ENCODE data around the gene MYRF.

MYRF gene

DNA sequence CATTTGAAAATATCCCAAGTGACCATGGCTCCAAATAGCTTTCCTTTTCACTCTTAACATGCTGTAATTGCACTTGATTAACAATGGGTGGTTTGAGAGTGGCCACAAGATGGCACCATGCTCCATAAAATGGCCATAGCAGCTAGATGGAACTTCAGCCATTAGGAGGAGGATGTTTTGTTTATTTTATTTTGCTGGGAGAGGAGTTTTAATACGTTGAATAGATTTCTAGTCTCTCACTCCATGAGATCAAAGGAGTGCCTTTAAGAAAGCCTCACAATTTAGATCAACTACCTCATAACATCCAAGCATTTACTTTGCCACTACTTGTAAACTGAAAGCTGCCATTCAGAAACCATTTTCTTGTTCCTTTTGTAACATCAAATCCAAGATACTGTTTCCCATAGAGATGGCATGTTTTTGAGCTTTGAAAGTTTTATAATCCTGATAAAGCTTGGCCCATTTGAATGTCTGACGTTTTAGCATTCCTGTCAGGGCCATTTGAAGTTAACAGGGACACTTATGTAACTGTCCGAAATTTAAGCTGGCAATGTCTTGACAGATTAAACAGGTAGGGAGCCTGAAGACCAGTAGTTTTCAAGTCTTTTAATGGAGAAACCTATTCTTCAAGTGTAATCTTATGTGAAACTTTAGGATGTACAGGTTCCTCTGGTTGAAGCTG, 45.0 kb downstream of the MYRF start:
- H3K27ac ChIP-seq (replicated peaks), result no peak overlapping the region
- 0 out of 2 replicates have a peak, but pooled peaks have one; percentile 28 for TF ChIP-seq POLR2AphosphoS5 (IDR thresholded peaks at IDR 0.05; ENCODE audit: low read depth)
- no peak for TF ChIP-seq SPI1 (IDR thresholded peaks at IDR 0.05; ENCODE audit: borderline replicate concordance, low read depth)
- TF ChIP-seq, protein P1, sequence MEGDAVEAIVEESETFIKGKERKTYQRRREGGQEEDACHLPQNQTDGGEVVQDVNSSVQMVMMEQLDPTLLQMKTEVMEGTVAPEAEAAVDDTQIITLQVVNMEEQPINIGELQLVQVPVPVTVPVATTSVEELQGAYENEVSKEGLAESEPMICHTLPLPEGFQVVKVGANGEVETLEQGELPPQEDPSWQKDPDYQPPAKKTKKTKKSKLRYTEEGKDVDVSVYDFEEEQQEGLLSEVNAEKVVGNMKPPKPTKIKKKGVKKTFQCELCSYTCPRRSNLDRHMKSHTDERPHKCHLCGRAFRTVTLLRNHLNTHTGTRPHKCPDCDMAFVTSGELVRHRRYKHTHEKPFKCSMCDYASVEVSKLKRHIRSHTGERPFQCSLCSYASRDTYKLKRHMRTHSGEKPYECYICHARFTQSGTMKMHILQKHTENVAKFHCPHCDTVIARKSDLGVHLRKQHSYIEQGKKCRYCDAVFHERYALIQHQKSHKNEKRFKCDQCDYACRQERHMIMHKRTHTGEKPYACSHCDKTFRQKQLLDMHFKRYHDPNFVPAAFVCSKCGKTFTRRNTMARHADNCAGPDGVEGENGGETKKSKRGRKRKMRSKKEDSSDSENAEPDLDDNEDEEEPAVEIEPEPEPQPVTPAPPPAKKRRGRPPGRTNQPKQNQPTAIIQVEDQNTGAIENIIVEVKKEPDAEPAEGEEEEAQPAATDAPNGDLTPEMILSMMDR (IDR thresholded peaks at IDR 0.05; ENCODE audit: insufficient read depth, low read length), result peak; percentile 50
- H3K27me3 ChIP-seq (ENCODE audit: insufficient read depth, poor library complexity, severe bottlenecking), result no peaks in the 10 kb centered on the region
- peak in 1 of 2 experiments; percentile 65 for DNase-seq (ENCODE audit: low read depth in 1 of 2, low spot score in 1 of 2)
- no peak overlapping the region for H3K4me3 ChIP-seq (replicated peaks; ENCODE audit: insufficient read depth, low read length)

DNA sequence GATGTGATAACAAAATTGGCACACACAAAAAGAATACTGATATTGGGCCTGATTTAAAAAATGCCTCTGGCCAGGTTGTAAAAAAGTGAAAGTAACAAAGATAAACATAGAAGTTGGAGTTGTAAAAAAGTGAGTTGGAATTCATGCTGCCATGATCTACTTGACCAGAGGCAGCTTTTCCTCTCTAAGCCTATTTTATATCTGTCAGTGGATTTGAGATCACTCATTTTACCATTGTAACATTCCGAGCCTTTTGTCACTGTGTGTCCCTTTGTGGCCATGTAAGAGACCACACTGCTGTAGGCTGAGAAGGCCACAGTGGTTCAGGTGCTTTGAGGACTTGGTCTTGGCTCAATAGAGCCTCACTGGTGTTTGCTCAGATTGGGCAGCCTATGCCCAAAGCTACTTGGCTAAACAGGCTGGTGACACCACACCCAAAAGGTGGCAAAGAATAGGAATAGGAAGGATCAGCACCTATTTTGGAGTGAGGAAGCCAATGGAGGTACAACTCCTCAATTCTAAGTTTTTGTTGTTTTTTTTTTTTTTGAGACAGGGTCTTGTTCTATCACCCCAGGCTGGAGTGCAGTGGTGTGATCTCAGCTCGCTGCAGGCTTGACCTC, 47.3 kb downstream of the MYRF start:
- Histone ChIP-seq H3K4me3 (replicated peaks; ENCODE audit: insufficient read depth, low read length) (no peak overlapping the region), H3K27ac (replicated peaks) (no peak overlapping the region), H3K27me3 (ENCODE audit: insufficient read depth, poor library complexity, severe bottlenecking) (no peaks in the 10 kb centered on the region)
- TF ChIP-seq, protein P2, sequence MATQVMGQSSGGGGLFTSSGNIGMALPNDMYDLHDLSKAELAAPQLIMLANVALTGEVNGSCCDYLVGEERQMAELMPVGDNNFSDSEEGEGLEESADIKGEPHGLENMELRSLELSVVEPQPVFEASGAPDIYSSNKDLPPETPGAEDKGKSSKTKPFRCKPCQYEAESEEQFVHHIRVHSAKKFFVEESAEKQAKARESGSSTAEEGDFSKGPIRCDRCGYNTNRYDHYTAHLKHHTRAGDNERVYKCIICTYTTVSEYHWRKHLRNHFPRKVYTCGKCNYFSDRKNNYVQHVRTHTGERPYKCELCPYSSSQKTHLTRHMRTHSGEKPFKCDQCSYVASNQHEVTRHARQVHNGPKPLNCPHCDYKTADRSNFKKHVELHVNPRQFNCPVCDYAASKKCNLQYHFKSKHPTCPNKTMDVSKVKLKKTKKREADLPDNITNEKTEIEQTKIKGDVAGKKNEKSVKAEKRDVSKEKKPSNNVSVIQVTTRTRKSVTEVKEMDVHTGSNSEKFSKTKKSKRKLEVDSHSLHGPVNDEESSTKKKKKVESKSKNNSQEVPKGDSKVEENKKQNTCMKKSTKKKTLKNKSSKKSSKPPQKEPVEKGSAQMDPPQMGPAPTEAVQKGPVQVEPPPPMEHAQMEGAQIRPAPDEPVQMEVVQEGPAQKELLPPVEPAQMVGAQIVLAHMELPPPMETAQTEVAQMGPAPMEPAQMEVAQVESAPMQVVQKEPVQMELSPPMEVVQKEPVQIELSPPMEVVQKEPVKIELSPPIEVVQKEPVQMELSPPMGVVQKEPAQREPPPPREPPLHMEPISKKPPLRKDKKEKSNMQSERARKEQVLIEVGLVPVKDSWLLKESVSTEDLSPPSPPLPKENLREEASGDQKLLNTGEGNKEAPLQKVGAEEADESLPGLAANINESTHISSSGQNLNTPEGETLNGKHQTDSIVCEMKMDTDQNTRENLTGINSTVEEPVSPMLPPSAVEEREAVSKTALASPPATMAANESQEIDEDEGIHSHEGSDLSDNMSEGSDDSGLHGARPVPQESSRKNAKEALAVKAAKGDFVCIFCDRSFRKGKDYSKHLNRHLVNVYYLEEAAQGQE (IDR thresholded peaks at IDR 0.05; ENCODE audit: insufficient replicate concordance, low read depth), result no peak
- TF ChIP-seq GABPA (IDR thresholded peaks at IDR 0.05; ENCODE audit: low read depth) (no peak), POLR2AphosphoS5 (IDR thresholded peaks at IDR 0.05; ENCODE audit: low read depth) (0 out of 2 replicates have a peak, but pooled peaks have one; percentile 10)
- no peak for DNase-seq (ENCODE audit: low read depth in 1 of 2, low spot score in 1 of 2)

DNA sequence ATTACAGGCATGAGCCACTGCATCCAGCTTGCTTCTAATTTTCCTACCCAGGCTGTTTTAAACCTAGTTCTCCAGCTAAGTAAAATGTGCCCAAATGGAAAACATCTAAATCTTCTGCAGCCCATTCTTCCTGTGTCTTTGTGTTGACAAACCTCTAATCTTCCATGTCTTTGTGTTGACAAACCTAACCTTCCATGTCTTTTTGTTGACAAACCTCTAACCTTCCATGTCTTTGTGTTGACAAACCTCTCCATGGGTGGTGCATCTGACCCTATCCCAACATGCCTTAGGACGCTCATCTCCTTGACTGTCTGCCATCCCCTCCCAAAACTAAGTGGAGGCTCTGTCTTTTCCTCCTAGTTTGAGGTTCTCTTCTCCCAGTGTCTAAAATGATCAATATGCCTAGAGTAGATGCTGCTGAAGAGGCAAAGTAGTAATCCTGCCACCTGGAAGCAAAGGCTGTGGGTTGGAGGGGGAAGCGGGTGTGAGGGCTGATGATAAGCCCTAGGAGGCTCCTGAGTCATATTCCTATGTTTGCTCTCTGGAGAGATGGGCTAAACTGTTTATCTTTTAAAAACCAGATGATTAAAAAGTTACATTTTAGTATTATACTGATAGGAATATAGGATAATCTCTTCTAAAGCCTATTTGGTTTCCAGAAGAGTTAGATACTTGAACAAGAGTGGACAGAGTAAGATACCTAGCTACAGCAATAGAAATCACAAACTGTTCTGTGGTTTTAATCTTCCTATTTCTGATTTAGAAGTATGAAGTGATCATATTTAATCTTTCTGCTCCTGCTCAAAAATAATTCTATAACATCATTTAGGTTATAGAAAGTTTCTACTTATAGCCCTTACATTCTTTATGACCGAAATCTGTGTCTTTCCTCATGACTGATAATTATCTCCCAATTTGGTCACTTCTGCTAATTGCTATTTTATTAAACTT, 48.2 kb downstream of the MYRF start:
- Histone ChIP-seq H3K4me3 (replicated peaks; ENCODE audit: insufficient read depth, low read length) (no peak overlapping the region), H3K27me3 (ENCODE audit: insufficient read depth, poor library complexity, severe bottlenecking) (no peaks in the 10 kb centered on the region), H3K27ac (replicated peaks) (no peak overlapping the region)
- no peak for DNase-seq (ENCODE audit: low read depth in 1 of 2, low spot score in 1 of 2)
- TF ChIP-seq SPI1 (IDR thresholded peaks at IDR 0.05; ENCODE audit: borderline replicate concordance, low read depth) (no peak), GABPA (IDR thresholded peaks at IDR 0.05; ENCODE audit: low read depth) (no peak), POLR2AphosphoS5 (IDR thresholded peaks at IDR 0.05; ENCODE audit: low read depth) (no peak)
- TF ChIP-seq, protein P1 (IDR thresholded peaks at IDR 0.05; ENCODE audit: insufficient read depth, low read length), result no peak
- TF ChIP-seq, protein P2 (IDR thresholded peaks at IDR 0.05; ENCODE audit: insufficient replicate concordance, low read depth), result no peak

DNA sequence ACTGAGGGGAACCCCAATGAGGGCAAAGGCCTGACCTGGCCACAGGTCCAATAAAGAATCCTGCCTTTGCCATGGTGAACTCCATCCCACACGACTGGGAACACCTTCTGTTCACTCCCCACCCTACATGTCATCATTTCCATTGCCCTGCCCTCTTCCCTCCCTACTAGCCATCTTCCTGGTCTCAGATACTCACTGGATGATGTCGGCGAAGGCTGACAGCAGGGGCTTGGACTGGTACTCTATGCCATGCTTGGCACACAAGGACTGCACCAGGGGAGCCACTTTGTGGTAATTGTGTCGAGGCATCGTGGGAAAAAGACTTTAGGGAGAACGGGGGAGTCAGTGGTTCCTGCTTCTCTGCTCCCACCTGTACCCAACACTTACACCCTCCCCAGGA, 50.2 kb downstream of the MYRF start:
- DNase-seq (ENCODE audit: low read depth in 1 of 2, low spot score in 1 of 2), result no peak
- TF ChIP-seq, protein P1 (IDR thresholded peaks at IDR 0.05; ENCODE audit: insufficient read depth, low read length), result no peak
- TF ChIP-seq SPI1 (IDR thresholded peaks at IDR 0.05; ENCODE audit: borderline replicate concordance, low read depth) (no peak), POLR2AphosphoS5 (IDR thresholded peaks at IDR 0.05; ENCODE audit: low read depth) (no peak), GABPA (IDR thresholded peaks at IDR 0.05; ENCODE audit: low read depth) (no peak)
- TF ChIP-seq, protein P2 (IDR thresholded peaks at IDR 0.05; ENCODE audit: insufficient replicate concordance, low read depth), result no peak
- Histone ChIP-seq H3K27ac (replicated peaks) (no peak overlapping the region), H3K27me3 (ENCODE audit: insufficient read depth, poor library complexity, severe bottlenecking) (no peaks in the 10 kb centered on the region), H3K4me3 (replicated peaks; ENCODE audit: insufficient read depth, low read length) (no peak overlapping the region)

All from HL-60 (cell line).